ENCODE measurements around the gene NT5M.

The NT5M gene

GRCh38 chr17:17322516-17323510 lies 19.6 kb downstream of the NT5M start:
- no peak overlapping the region for H3K4me3 ChIP-seq (ENCODE audit: low read depth, low read length)
- H3K9ac ChIP-seq (ENCODE audit: low read length): no peak overlapping the region
- H3K27ac ChIP-seq (ENCODE audit: low read depth, low read length): no peak overlapping the region
- no peaks in the 10 kb centered on the region for H3K9me3 ChIP-seq (ENCODE audit: control insufficient read depth, insufficient read depth, low read depth, low read length)
- no peaks in the 10 kb centered on the region for H3K4me1 ChIP-seq (ENCODE audit: control insufficient read depth, insufficient read depth, low read length)
- H3K27me3 ChIP-seq (ENCODE audit: control insufficient read depth, insufficient read depth, low read length): no peaks in the 10 kb centered on the region
- H3K36me3 ChIP-seq (ENCODE audit: control insufficient read depth, insufficient read depth, low read length): 0 out of 2 replicates have a peak, but pooled peaks cover 6% of the 10 kb centered on the region

- Histone ChIP-seq H3K4me1 (ENCODE audit: control insufficient read depth, insufficient read depth, low read length) (no peaks in the 10 kb centered on the region), H3K9ac (ENCODE audit: low read length) (no peak overlapping the region), H3K4me3 (ENCODE audit: low read depth, low read length) (no peak overlapping the region), H3K9me3 (ENCODE audit: control insufficient read depth, insufficient read depth, low read depth, low read length) (no peaks in the 10 kb centered on the region), H3K36me3 (ENCODE audit: control insufficient read depth, insufficient read depth, low read length) (0 out of 2 replicates have a peak, but pooled peaks cover 6% of the 10 kb centered on the region), H3K27ac (ENCODE audit: low read depth, low read length) (no peak overlapping the region), H3K27me3 (ENCODE audit: control insufficient read depth, insufficient read depth, low read length) (no peaks in the 10 kb centered on the region)
Measured at GRCh38 chr17:17324616-17325015, 21.4 kb downstream of the NT5M start.

- Histone ChIP-seq H3K27ac (ENCODE audit: low read depth, low read length) (no peak overlapping the region), H3K4me1 (ENCODE audit: control insufficient read depth, insufficient read depth, low read length) (no peaks in the 10 kb centered on the region), H3K36me3 (ENCODE audit: control insufficient read depth, insufficient read depth, low read length) (0 out of 2 replicates have a peak, but pooled peaks cover 6% of the 10 kb centered on the region), H3K4me3 (ENCODE audit: low read depth, low read length) (no peak overlapping the region), H3K9me3 (ENCODE audit: control insufficient read depth, insufficient read depth, low read depth, low read length) (no peaks in the 10 kb centered on the region), H3K9ac (ENCODE audit: low read length) (no peak overlapping the region), H3K27me3 (ENCODE audit: control insufficient read depth, insufficient read depth, low read length) (no peaks in the 10 kb centered on the region)
Measured at GRCh38 chr17:17325228-17325627, 22.1 kb downstream of the NT5M start.

GRCh38 chr17:17325816-17326215 lies 22.6 kb downstream of the NT5M start:
- H3K27me3 ChIP-seq (ENCODE audit: control insufficient read depth, insufficient read depth, low read length): no peaks in the 10 kb centered on the region
- H3K27ac ChIP-seq (ENCODE audit: low read depth, low read length): no peak overlapping the region
- no peak overlapping the region for H3K9ac ChIP-seq (ENCODE audit: low read length)
- no peaks in the 10 kb centered on the region for H3K4me1 ChIP-seq (ENCODE audit: control insufficient read depth, insufficient read depth, low read length)
- H3K4me3 ChIP-seq (ENCODE audit: low read depth, low read length): no peak overlapping the region
- 0 out of 2 replicates have a peak, but pooled peaks cover 6% of the 10 kb centered on the region for H3K36me3 ChIP-seq (ENCODE audit: control insufficient read depth, insufficient read depth, low read length)
- H3K9me3 ChIP-seq (ENCODE audit: control insufficient read depth, insufficient read depth, low read depth, low read length): no peaks in the 10 kb centered on the region

GRCh38 chr17:17326275-17326875 lies 23.2 kb downstream of the NT5M start:
- Histone ChIP-seq H3K27ac (ENCODE audit: low read depth, low read length) (no peak overlapping the region), H3K4me1 (ENCODE audit: control insufficient read depth, insufficient read depth, low read length) (no peaks in the 10 kb centered on the region), H3K27me3 (ENCODE audit: control insufficient read depth, insufficient read depth, low read length) (no peaks in the 10 kb centered on the region), H3K4me3 (ENCODE audit: low read depth, low read length) (no peak overlapping the region), H3K9ac (ENCODE audit: low read length) (no peak overlapping the region), H3K36me3 (ENCODE audit: control insufficient read depth, insufficient read depth, low read length) (0 out of 2 replicates have a peak, but pooled peaks cover 6% of the 10 kb centered on the region), H3K9me3 (ENCODE audit: control insufficient read depth, insufficient read depth, low read depth, low read length) (no peaks in the 10 kb centered on the region)

GRCh38 chr17:17328251-17328650 lies 25.1 kb downstream of the NT5M start:
- Histone ChIP-seq H3K27ac (ENCODE audit: low read depth, low read length) (no peak overlapping the region), H3K4me1 (ENCODE audit: control insufficient read depth, insufficient read depth, low read length) (no peaks in the 10 kb centered on the region), H3K27me3 (ENCODE audit: control insufficient read depth, insufficient read depth, low read length) (no peaks in the 10 kb centered on the region), H3K36me3 (ENCODE audit: control insufficient read depth, insufficient read depth, low read length) (0 out of 2 replicates have a peak, but pooled peaks cover 3% of the 10 kb centered on the region), H3K9ac (ENCODE audit: low read length) (no peak overlapping the region), H3K4me3 (ENCODE audit: low read depth, low read length) (no peak overlapping the region), H3K9me3 (ENCODE audit: control insufficient read depth, insufficient read depth, low read depth, low read length) (no peaks in the 10 kb centered on the region)

- Histone ChIP-seq H3K4me1 (ENCODE audit: control insufficient read depth, insufficient read depth, low read length) (no peaks in the 10 kb centered on the region), H3K27ac (ENCODE audit: low read depth, low read length) (no peak overlapping the region), H3K36me3 (ENCODE audit: control insufficient read depth, insufficient read depth, low read length) (no peaks in the 10 kb centered on the region), H3K27me3 (ENCODE audit: control insufficient read depth, insufficient read depth, low read length) (no peaks in the 10 kb centered on the region), H3K9ac (ENCODE audit: low read length) (no peak overlapping the region), H3K4me3 (ENCODE audit: low read depth, low read length) (no peak overlapping the region), H3K9me3 (ENCODE audit: control insufficient read depth, insufficient read depth, low read depth, low read length) (no peaks in the 10 kb centered on the region)
Measured at GRCh38 chr17:17341452-17341851, 38.3 kb downstream of the NT5M start.

GRCh38 chr17:17342242-17342945 lies 39.2 kb downstream of the NT5M start:
- Histone ChIP-seq H3K4me3 (ENCODE audit: low read depth, low read length) (no peak overlapping the region), H3K27me3 (ENCODE audit: control insufficient read depth, insufficient read depth, low read length) (no peaks in the 10 kb centered on the region), H3K36me3 (ENCODE audit: control insufficient read depth, insufficient read depth, low read length) (no peaks in the 10 kb centered on the region), H3K9me3 (ENCODE audit: control insufficient read depth, insufficient read depth, low read depth, low read length) (no peaks in the 10 kb centered on the region), H3K4me1 (ENCODE audit: control insufficient read depth, insufficient read depth, low read length) (no peaks in the 10 kb centered on the region), H3K27ac (ENCODE audit: low read depth, low read length) (no peak overlapping the region), H3K9ac (ENCODE audit: low read length) (no peak overlapping the region)

GRCh38 chr17:17343160-17343735 lies 40.1 kb downstream of the NT5M start:
- no peaks in the 10 kb centered on the region for H3K4me1 ChIP-seq (ENCODE audit: control insufficient read depth, insufficient read depth, low read length)

GRCh38 chr17:17343896-17344506 lies 40.8 kb downstream of the NT5M start:
- H3K27ac ChIP-seq (ENCODE audit: low read depth, low read length): no peak overlapping the region

More at GRCh38 chr17:17343160-17343735, 40.1 kb downstream of the NT5M start:
- no peaks in the 10 kb centered on the region for H3K27me3 ChIP-seq (ENCODE audit: control insufficient read depth, insufficient read depth, low read length)
- no peak overlapping the region for H3K9ac ChIP-seq (ENCODE audit: low read length)
- H3K27ac ChIP-seq (ENCODE audit: low read depth, low read length): no peak overlapping the region
- H3K36me3 ChIP-seq (ENCODE audit: control insufficient read depth, insufficient read depth, low read length): no peaks in the 10 kb centered on the region
- H3K9me3 ChIP-seq (ENCODE audit: control insufficient read depth, insufficient read depth, low read depth, low read length): no peaks in the 10 kb centered on the region
- H3K4me3 ChIP-seq (ENCODE audit: low read depth, low read length): no peak overlapping the region

More at GRCh38 chr17:17343896-17344506, 40.8 kb downstream of the NT5M start:
- H3K36me3 ChIP-seq (ENCODE audit: control insufficient read depth, insufficient read depth, low read length): no peaks in the 10 kb centered on the region
- no peaks in the 10 kb centered on the region for H3K4me1 ChIP-seq (ENCODE audit: control insufficient read depth, insufficient read depth, low read length)
- no peak overlapping the region for H3K4me3 ChIP-seq (ENCODE audit: low read depth, low read length)
- H3K9me3 ChIP-seq (ENCODE audit: control insufficient read depth, insufficient read depth, low read depth, low read length): no peaks in the 10 kb centered on the region
- no peaks in the 10 kb centered on the region for H3K27me3 ChIP-seq (ENCODE audit: control insufficient read depth, insufficient read depth, low read length)
- no peak overlapping the region for H3K9ac ChIP-seq (ENCODE audit: low read length)
